Psoas muscle (tissue), 8 donors: ENCODE results near the gene POLL. TPM values are rescaled to one million over a fixed set of nuclear protein-coding genes. Genes with fewer than 3 reads are reported as not detected.

Experiments
- ATAC-seq, 4 donors: fragments of 200-7000 bp; cut with Tn5 transposase; one replicate each; pipeline ENCODE4 v1.9.1; 2020; ENCODE audit warnings: moderate library complexity in 3 of 4, mild to moderate bottlenecking in 2 of 4
- DNase-seq, 2 donors: peaks; one replicate each; pipeline ENCODE4 v3.0.0-alpha.2; 2020
- H3K27ac ChIP-seq: fragments of 200-600 bp; one replicate; pipeline ENCODE4 v1.8.0; 2022
- H3K27me3 ChIP-seq, 3 donors: fragments of 200-600 bp in 1 of 3; one replicate each; pipeline versions ENCODE4 v1.6.1 to v1.8.0; 2013 to 2022; ENCODE audit warnings: low read length in 2 of 3, mild to moderate bottlenecking in 2 of 3, moderate library complexity in 1 of 3; ENCODE audit not compliant: insufficient read depth in 3 of 3
- H3K36me3 ChIP-seq, 2 donors: fragments of 200-600 bp in 1 of 2; one replicate each; pipeline versions ENCODE4 v1.6.1 to v1.8.0; 2013 to 2022; ENCODE audit warnings: low read depth in 1 of 2, mild to moderate bottlenecking in 1 of 2, moderate library complexity in 1 of 2; ENCODE audit not compliant: insufficient read depth in 1 of 2
- H3K4me1 ChIP-seq: fragments of 200-600 bp; one replicate; pipeline ENCODE4 v1.8.0; 2022
- H3K4me3 ChIP-seq: fragments of 200-600 bp; one replicate; pipeline ENCODE4 v1.8.0; 2022; ENCODE audit warnings: mild to moderate bottlenecking
- H3K9me3 ChIP-seq: fragments of 200-600 bp; one replicate; pipeline ENCODE4 v1.8.0; 2022
- WGBS, 3 donors: extraction: QIAGEN DNeasy Blood & Tissue Kit; methylation state at CpG; one replicate each; pipeline versions ENCODE4 v1.1.6 to v1.1.7; 2013; 5-methylcytosine and 5-hydroxymethylcytosine counted together
- intact Hi-C, 2 donors: fragments of 100-400 bp; cut with DNase I; formaldehyde crosslinking; loops; one replicate each; pipeline versions ENCODE4 v1.11.0 to v1.14.2; 2022
- polyA plus RNA-seq, 3 donors: library from polyadenylated mRNA; stranded (reverse); fragments of 200-250 nt; gene quantifications; one replicate each; pipeline ENCODE4 v1.2.3, GENCODE V29; 2013
- total RNA-seq, 4 donors: library from RNA; stranded (reverse); fragmentation: NEBNext Ultra II Directional in 2 of 4; extraction: Animal tissue kit (Norgen Biotek cat#: 25700) in 2 of 4; gene quantifications; one replicate each; pipeline versions ENCODE4 v1.2.1 to v1.2.4, GENCODE V29; 2021 to 2023
- TF ChIP-seq, protein P1 (sequence below): fragments of 200-600 bp; IDR thresholded peaks from one replicate; pipeline ENCODE4 v1.8.0; 2022; ENCODE audit warnings: antibody characterized with exemption
- donor health status: healthy with polysubstance abuse.
- donor health status: DM: no; HTN: no; CAD: no; lungs with moderate emphysema.
- donor health status: Bipolar disorder and iron deficiency.
- donor health status: healthy.
- donor health status: DM: yes; HTN: yes; CAD: no.
- donor health status: DM: no; HTN: no; CAD: no.
- donor health status: DM: no; HTN: no; CAD: no.
- donor health status: DM: yes; HTN: yes; CAD: no.

POLL gene
- total and polyA plus RNA-seq, 7 donors = 19.0 to 29.3 (median 21.6) TPM

DNA sequence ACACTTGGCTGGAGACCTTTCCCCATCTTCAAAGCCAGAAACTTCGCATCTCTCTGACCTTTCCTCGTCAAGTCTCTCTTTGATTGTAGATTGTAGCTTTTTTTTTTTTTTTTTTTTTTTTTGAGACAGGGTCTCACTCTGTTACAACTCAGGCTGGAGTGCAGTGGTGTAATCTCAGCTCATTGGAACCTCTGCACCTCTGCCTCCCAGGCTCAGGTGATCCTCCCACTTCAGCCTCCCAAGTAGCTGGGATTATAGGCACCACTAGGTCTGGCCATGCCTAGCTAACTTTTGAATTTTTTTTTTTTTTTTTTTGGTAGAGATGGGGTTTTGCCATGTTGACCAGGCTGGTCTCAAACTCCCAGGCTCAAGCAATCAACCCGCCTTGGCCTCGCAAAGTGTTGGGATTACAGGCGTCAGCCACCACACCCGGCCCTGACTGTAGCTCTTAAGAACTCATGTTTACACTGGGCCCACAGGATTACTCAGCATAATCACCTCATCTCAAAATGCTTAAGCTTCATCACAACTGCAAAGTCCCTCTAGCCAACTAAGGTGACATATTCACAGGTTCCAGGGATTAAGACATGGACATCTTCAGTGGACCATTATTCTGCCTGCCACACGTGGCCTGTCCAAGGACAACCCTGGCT, 11.7 kb downstream of the POLL start:
- DNase-seq = peak in 1 of 2 donors; percentile 3
- Histone ChIP-seq H3K36me3 (peaks cover 0 to 43% of the 10 kb centered on the region in 2 donors), H3K4me3 (no peak overlapping the region), H3K9me3 (peaks cover 13% of the 10 kb centered on the region), H3K27me3 (no peaks in the 10 kb centered on the region), H3K4me1 (no peaks in the 10 kb centered on the region), H3K27ac (no peak overlapping the region)
- WGBS, 3 donors = 91 to 94% (median 92%) methylated on average over 7 of the region's 7 CpGs
- TF ChIP-seq, protein P1, sequence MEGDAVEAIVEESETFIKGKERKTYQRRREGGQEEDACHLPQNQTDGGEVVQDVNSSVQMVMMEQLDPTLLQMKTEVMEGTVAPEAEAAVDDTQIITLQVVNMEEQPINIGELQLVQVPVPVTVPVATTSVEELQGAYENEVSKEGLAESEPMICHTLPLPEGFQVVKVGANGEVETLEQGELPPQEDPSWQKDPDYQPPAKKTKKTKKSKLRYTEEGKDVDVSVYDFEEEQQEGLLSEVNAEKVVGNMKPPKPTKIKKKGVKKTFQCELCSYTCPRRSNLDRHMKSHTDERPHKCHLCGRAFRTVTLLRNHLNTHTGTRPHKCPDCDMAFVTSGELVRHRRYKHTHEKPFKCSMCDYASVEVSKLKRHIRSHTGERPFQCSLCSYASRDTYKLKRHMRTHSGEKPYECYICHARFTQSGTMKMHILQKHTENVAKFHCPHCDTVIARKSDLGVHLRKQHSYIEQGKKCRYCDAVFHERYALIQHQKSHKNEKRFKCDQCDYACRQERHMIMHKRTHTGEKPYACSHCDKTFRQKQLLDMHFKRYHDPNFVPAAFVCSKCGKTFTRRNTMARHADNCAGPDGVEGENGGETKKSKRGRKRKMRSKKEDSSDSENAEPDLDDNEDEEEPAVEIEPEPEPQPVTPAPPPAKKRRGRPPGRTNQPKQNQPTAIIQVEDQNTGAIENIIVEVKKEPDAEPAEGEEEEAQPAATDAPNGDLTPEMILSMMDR = no peak
- intact Hi-C loops = no loop called here
- ATAC-seq = no peak

DNA sequence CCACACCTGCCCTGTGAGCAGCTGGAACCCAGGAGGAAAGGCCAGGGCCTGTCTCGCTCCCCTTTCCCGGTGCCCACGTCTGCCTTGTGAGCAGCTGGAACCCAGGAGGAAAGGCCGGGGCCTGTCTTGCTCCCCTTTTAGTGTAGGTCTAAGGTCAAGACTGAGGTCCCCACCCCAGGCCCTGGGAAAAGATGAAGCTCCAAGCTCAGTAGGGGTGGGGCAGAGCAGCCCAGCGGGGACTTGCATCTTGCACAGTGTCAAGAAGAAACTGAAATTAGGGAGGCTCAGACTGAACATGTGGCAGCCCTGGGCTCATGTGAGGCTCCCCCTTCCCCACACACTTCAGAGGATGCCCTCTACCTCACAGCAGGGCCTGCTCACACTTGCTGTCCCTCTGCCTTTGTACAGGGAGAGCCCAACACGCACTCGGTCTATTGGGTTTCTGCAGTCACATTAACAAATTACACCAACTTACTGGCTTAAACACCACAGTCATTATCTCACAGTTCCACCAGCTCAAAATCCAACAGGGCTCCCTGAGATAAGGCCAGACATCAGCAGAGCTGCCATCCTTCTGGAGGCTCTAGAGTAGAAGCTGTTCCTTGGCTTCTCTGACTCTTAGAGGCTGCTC, 12.4 kb downstream of the POLL start:
- Histone ChIP-seq H3K27ac (no peak overlapping the region), H3K4me1 (no peaks in the 10 kb centered on the region), H3K4me3 (no peak overlapping the region), H3K36me3 (peaks cover 0 to 37% of the 10 kb centered on the region in 2 donors), H3K9me3 (peaks cover 13% of the 10 kb centered on the region), H3K27me3 (no peaks in the 10 kb centered on the region)
- intact Hi-C loops = no loop called here
- ATAC-seq = no peak
- TF ChIP-seq, protein P1 = no peak
- WGBS, 3 donors = 77 to 84% (median 81%) methylated on average over 7 of the region's 7 CpGs
- DNase-seq = peak in 1 of 2 donors; percentile 44

DNA sequence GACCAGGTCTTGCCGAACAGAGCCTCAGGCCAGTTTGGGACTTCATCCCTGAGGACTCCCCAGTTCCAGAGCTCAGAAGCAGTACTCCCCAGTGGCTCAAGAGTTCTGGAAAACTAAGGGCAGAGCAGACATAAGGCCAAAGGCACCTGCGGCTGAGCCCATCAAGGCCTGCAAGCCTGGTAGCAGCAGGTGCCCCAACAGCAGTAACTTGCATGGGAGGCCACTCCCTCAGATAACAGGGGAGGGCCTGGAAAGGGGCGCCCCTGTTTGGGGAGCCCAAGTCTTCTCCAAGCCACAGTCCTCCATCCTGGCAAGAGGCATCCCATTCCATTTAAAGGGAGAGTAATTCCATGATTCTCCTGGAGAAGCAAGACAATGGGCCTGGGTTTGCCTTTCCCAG, 13.0 kb downstream of the POLL start:
- TF ChIP-seq, protein P1 = no peak
- WGBS, 3 donors = 72 to 89% (median 81%) methylated on average over 3 of the region's 3 CpGs
- intact Hi-C loops = no loop called here
- Histone ChIP-seq H3K4me3 (no peak overlapping the region), H3K36me3 (peaks cover 0 to 31% of the 10 kb centered on the region in 2 donors), H3K4me1 (no peaks in the 10 kb centered on the region), H3K27ac (no peak overlapping the region), H3K27me3 (peaks cover 0 to under 1% (median 0%) of the 10 kb centered on the region in 3 donors), H3K9me3 (peaks cover 13% of the 10 kb centered on the region)
- DNase-seq (peak in 1 of 2 donors; percentile 30), ATAC-seq (no peak)

DNA sequence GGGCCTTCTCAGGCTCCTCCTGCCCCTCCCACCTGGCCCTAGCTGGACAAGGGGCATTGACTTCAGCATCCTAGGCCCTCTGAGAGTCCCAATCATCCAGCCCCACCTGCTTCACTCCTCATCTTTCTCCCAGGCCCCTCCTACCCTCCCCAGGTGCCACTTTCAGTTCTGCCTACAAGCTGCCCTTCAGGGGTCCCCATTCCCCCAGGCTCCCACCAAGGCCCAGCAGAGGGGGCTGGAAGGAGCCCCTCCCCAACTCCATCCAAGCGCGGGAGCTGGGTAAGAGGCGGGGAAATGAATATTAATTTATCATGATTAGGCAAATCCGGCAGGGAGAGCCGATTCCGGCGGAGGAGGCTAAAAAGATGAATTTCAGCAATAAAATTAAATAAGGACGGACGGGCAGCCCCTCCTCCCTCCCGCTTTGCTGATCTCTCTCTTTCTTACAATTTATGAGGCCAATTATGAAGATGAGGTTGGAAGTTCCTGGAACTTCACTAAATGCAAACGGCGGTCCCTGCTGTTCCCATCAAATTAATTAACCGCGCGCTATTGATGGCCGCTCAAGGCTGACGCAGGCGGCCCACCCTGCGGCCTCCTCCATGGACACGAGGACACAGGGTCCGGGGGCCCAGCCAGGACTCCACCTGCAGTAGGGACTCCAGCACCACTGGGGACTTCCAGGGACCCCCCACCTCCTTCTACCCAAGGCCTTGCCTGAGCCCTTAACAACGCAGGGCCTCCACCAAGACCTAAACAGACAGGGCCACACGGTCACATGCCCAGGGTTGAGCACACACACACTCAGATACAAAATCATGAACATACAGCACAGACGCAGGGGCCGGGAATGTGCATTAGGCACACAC, 13.9 kb downstream of the POLL start:
- Histone ChIP-seq H3K36me3 (peaks cover 0 to 21% of the 10 kb centered on the region in 2 donors), H3K4me1 (no peaks in the 10 kb centered on the region), H3K27ac (no peak overlapping the region), H3K4me3 (no peak overlapping the region), H3K27me3 (peaks cover 0 to 10% (median 3%) of the 10 kb centered on the region in 3 donors), H3K9me3 (peaks cover 13% of the 10 kb centered on the region)
- intact Hi-C loops = loop anchor here in 1 of 2 donors (5.0 kb wide), 3 partner anchors 272 to 412 kb away; no protein-coding TSS in a partner anchor
- DNase-seq = peak in 1 of 2 donors; percentile 30
- TF ChIP-seq, protein P1 = no peak
- ATAC-seq = no peak
- 79 to 83% (median 79%) methylated on average over 25 of the region's 25 CpGs for WGBS, 3 donors
